ENCODE results near the gene UPB1.
A peak's percentile ranks its signal among the peaks of the same experiment; 100 is the strongest.

Gene UPB1

GRCh38 chr22:24494528-24495364 is at the start of gene UPB1:
Gene UPB1, plus strand, starts transcription at chr22:24495332. Its CDS starts 72 bp downstream, at chr22:24495404.
- no peak for ATAC-seq

GRCh38 chr22:24445481-24446259 is 49.5 kb upstream of the UPB1 start:
- ATAC-seq, result peak; percentile 86 to 92

- no peak for ATAC-seq
Observed at GRCh38 chr22:24446260-24446611, 48.9 kb upstream of the UPB1 start.

GRCh38 chr22:24450610-24451009 is 44.5 kb upstream of the UPB1 start:
- ATAC-seq, result no peak

GRCh38 chr22:24451162-24451561 is 44.0 kb upstream of the UPB1 start:
- ATAC-seq, result no peak

- no peak for ATAC-seq
Observed at GRCh38 chr22:24453853-24454252, 41.3 kb upstream of the UPB1 start.

- ATAC-seq, result no peak
Observed at GRCh38 chr22:24455039-24455438, 40.1 kb upstream of the UPB1 start.

- ATAC-seq, result no peak
Observed at GRCh38 chr22:24455751-24456426, 39.2 kb upstream of the UPB1 start.

- ATAC-seq, result no peak
Observed at GRCh38 chr22:24457894-24458420, 37.2 kb upstream of the UPB1 start.

- ATAC-seq, result no peak
Observed at GRCh38 chr22:24459911-24460310, 35.2 kb upstream of the UPB1 start.

- peak; percentile 88 to 95 for ATAC-seq
Observed at GRCh38 chr22:24460418-24461089, 34.6 kb upstream of the UPB1 start.

GRCh38 chr22:24463071-24463760 is 31.9 kb upstream of the UPB1 start:
- no peak for ATAC-seq

- peak in 1 of 2 donors; percentile 14 for ATAC-seq
Observed at GRCh38 chr22:24465566-24465965, 29.6 kb upstream of the UPB1 start.

GRCh38 chr22:24465975-24466374 is 29.2 kb upstream of the UPB1 start:
- no peak for ATAC-seq

- no peak for ATAC-seq
Observed at GRCh38 chr22:24466716-24467328, 28.3 kb upstream of the UPB1 start.

- ATAC-seq, result no peak
Observed at GRCh38 chr22:24467340-24467739, 27.8 kb upstream of the UPB1 start.

- no peak for ATAC-seq
Observed at GRCh38 chr22:24471570-24471969, 23.6 kb upstream of the UPB1 start.

GRCh38 chr22:24473284-24473683 is 21.8 kb upstream of the UPB1 start:
- ATAC-seq, result no peak

GRCh38 chr22:24474221-24474620 is 20.9 kb upstream of the UPB1 start:
- no peak for ATAC-seq

- no peak for ATAC-seq
Observed at GRCh38 chr22:24474649-24475255, 20.4 kb upstream of the UPB1 start.

GRCh38 chr22:24481641-24482040 is 13.5 kb upstream of the UPB1 start:
- no peak for ATAC-seq

Measured in activated CD4-positive, CD25-positive, alpha-beta regulatory T cell treated with anti-CD3 and anti-CD28 coated beads, Interleukin-2, amount 50 U/mL, for 24 hours (primary cell).